GM10248 (cell line): Measurements from ENCODE around the gene H2BK1.

Source experiments
- CTCF ChIA-PET: fragments of 300-600 bp; sonication (Branson Sonifier 250); formaldehyde crosslinking; extraction: SDS; loops from one replicate; lab custom pipeline; 2021; ENCODE audit warnings: antibody characterized with exemption; lab: Yijun Ruan, JAX
- POLR2A ChIA-PET: fragments of 350-650 bp; sonication (Branson Sonifier 250); formaldehyde crosslinking; extraction: SDS; loops from one replicate; lab custom pipeline; 2020; ENCODE audit warnings: antibody characterized with exemption; lab: Yijun Ruan, JAX
- DNase-seq: peaks from one replicate; pipeline ENCODE4 v3.0.0; 2012; ENCODE audit errors: extremely low spot score
- TF ChIP-seq, protein P1 (sequence below): IDR thresholded peaks from 2 replicates; pipeline ENCODE4 v1.5.1; 2012; ENCODE audit warnings: mild to moderate bottlenecking, low read depth; ENCODE audit errors: extremely low read depth, missing control alignments, control extremely low read depth

H2BK1 gene

DNA sequence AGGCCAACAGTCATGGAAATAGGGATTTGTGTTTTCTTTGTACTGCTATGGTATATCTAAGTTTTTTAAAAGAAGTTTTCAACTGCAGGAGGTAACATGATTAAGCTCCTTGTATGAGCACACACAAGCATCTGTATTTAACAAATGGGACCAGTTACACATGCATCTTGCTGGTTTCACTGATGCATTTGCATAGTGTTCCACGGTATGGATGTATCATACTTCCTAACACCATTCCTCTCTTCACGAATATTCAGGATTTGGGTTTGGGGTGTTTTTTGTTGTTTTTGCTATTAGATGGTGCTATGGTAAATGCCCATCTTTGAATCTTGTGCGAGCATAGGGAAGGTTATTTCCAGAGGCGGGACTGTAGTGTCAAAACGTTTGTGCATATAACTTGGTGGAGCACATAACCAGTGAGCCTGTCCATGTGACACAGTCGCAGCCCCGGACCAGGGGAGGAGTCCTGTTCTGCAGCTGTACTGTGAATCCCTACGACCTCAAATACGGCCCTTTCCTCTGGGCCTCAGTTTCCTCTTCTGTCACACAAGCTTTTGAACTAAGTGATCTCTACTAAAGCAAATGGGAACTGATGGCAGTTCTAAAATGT lies 1.9 kb downstream of the H2BK1 start:
- ChIA-PET CTCF (interaction anchor here (1.2 to 1.4 kb wide), 3 partner anchors 11 to 36 kb away, joined by 3 to 4 read pairs (median 4); no protein-coding TSS in a partner anchor), POLR2A (no interaction called here)
- TF ChIP-seq, protein P1, sequence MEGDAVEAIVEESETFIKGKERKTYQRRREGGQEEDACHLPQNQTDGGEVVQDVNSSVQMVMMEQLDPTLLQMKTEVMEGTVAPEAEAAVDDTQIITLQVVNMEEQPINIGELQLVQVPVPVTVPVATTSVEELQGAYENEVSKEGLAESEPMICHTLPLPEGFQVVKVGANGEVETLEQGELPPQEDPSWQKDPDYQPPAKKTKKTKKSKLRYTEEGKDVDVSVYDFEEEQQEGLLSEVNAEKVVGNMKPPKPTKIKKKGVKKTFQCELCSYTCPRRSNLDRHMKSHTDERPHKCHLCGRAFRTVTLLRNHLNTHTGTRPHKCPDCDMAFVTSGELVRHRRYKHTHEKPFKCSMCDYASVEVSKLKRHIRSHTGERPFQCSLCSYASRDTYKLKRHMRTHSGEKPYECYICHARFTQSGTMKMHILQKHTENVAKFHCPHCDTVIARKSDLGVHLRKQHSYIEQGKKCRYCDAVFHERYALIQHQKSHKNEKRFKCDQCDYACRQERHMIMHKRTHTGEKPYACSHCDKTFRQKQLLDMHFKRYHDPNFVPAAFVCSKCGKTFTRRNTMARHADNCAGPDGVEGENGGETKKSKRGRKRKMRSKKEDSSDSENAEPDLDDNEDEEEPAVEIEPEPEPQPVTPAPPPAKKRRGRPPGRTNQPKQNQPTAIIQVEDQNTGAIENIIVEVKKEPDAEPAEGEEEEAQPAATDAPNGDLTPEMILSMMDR, result no peak
- DNase-seq, result no peak

DNA sequence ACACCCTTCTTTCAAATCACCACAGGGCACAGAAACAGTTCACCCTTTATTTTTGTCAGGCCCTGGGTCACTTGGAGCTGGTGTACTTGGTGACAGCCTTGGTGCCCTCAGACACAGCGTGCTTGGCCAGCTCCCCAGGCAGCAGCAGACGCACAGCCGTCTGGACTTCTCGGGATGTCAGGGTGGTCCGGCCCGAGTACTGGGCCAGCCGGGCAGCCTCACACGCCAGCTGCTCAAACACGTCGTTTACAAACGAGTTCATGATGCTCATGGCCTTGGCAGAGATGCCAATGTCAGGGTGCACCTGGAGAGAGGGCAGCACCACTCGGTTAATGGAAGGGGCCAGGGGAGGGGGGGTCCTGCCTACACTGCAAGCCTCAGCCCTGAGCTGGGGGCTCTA lies 2.5 kb downstream of the H2BK1 start:
- ChIA-PET CTCF (interaction anchor here (1.2 to 1.6 kb wide), 3 partner anchors 11 to 36 kb away, joined by 4 to 6 read pairs (median 4); no protein-coding TSS in a partner anchor), POLR2A (no interaction called here)
- TF ChIP-seq, protein P1, result no peak

DNA sequence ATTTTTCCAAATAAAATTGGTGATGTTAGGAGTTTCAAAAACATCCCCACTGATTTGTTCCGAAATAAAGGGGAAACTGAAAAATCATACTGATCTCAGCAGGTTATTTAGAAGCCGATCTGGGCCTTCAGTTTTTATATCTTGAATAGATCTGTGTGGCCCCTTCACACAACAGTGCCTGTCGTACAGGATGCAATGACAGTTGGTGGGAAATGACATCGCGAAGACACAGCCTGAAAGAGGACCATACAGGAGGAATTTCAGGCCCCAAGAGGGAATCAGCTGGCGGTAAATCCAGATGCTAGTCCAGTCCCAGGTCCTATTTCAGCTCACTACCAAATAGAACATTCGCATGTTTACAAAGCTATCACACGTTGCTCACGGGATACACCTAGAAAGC lies 3.0 kb downstream of the H2BK1 start:
- POLR2A ChIA-PET, result no interaction called here
- DNase-seq, result no peak
- CTCF ChIA-PET, result interaction anchor here (1.1 to 1.6 kb wide), 5 partner anchors 12 to 83 kb away, joined by 3 to 6 read pairs (median 4); no protein-coding TSS in a partner anchor
- TF ChIP-seq, protein P1, result no peak

More for the DNA sequence above, 2.5 kb downstream of the H2BK1 start:
- DNase-seq, result no peak

DNA sequence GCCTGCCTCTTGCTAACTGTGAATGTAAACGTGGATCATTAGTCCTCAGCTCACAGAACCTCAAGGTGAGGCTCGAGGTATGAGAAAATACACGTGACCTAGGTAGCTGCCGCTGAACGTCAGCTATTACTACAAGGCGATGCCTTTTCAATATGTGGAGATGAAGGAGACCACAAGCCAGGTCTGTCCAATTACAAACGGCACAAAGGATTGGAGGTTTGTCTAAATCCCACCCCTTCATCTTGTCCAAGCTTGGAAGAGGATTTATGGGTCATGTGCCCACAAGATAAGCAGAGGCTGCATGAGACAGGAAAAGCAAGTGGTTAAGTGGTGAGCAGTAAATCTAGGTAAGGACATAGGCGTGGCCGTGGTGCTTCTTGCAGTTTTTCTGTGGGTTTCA lies 3.4 kb downstream of the H2BK1 start:
- TF ChIP-seq, protein P1, result no peak
- ChIA-PET CTCF (interaction anchor here (0.8 to 1.6 kb wide), 7 partner anchors 19 to 83 kb away, joined by 3 to 6 read pairs (median 3); no protein-coding TSS in a partner anchor), POLR2A (no interaction called here)
- DNase-seq, result no peak

DNA sequence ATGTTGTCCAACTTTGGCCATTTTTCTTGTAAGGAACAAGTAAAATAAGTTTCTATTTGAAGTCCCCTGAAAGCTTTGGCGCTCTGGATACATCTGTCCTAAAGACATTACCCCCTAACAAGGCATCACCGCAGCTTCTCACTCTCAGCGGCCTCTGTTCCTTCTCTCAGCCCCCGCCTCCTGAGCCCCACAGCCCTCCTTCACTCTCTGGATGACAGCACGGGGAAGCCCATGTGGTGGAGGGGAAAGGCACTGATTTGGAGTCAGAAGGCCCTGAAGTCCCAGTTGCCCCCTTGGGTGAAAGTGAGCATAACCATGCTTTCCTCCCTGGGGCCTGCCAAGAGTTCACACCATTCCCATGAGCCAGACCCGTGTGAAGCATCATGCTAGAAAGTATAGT lies 4.6 kb downstream of the H2BK1 start:
- TF ChIP-seq, protein P1, result no peak
- no peak for DNase-seq
- ChIA-PET CTCF (interaction anchor here (0.9 to 1.6 kb wide), 4 partner anchors 34 to 82 kb away, joined by 3 to 4 read pairs (median 4); no protein-coding TSS in a partner anchor), POLR2A (no interaction called here)

DNA sequence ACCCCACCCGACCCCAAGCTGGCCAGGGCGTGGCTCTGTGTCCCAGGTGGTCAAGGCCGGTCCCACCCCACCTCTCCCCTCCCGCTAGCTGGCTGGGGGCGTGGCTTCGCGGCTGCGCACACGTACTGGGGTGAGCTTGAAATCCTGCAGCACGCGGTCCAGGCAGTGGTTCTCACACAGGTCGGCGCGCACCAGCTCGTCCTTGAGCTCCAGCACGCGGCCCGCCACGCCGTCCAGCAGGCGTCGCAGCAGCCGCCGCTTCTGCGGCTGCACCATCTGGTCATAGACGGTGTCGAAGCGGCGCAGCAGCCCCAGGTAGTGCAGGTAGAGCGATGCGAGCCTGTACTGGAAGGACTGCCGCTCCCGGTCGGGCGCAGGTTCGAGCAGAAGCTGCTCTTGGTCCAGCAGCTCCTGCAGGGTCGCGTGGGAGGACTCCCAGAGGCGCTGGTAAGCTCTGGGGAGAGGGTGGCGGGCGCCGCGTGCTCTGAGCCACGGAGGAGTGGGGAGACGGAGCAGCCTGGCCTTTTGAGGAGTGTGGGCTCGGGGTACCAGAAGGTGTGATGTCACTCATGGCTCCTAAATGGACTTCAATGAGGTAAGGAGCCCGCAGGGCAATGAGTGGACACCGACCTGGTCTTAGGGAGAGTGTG lies 5.8 kb downstream of the H2BK1 start:
- POLR2A ChIA-PET, result no interaction called here
- CTCF ChIA-PET, result interaction anchor here (1.2 to 1.6 kb wide), 3 partner anchors 9 to 42 kb away, joined by 3 to 4 read pairs (median 3); no protein-coding TSS in a partner anchor
- TF ChIP-seq, protein P1, result no peak
- DNase-seq, result no peak
